Endothelial cell of umbilical vein (primary cell): Measurements from ENCODE around the gene ANKRD12. TPM values are rescaled to one million over a fixed set of nuclear protein-coding genes. Genes with fewer than 3 reads are reported as not detected.

ENCODE experiments used
- BruUV-seq: library from RNA; stranded (reverse); fragments of 400-500 nt; replicated peaks from 2 replicates; lab custom pipeline; 2021; lab: Mats Ljungman, UMichigan
- CTCF ChIA-PET: fragments of 300-600, 350-600 bp; sonication (Branson Sonifier 250); formaldehyde crosslinking; loops from one replicate; lab custom pipeline; 2021; ENCODE audit warnings: antibody characterized with exemption, inconsistent platforms; lab: Charles Lee
- POLR2A ChIA-PET: fragments of 300-600, 350-600 bp; sonication (Branson Sonifier 250); formaldehyde crosslinking; loops from one replicate; lab custom pipeline; 2021; ENCODE audit warnings: antibody characterized with exemption, inconsistent platforms; lab: Charles Lee
- DNase-seq: peaks from one replicate; pipeline ENCODE4 v3.0.0-alpha.2; 2011; ENCODE audit warnings: low read depth, low spot score
- FAIRE-seq: peaks from 2 replicates; lab custom pipeline; 2011; peaks lifted over from hg19 to GRCh38; lab: Jason Lieb, UNC
- H2AFZ ChIP-seq: 2 replicates; pipeline ENCODE4 v1.6.0; 2012; ENCODE audit warnings: low read depth, low read length, control low read depth, inconsistent platforms
- H3K27ac ChIP-seq: 2 replicates; pipeline ENCODE4 v1.5.1; 2011; ENCODE audit warnings: low read depth, mild to moderate bottlenecking, control low read depth, low read length, moderate library complexity; ENCODE audit not compliant: insufficient read depth
- H3K27me3 ChIP-seq, 2 experiments: 2 replicates each; pipeline versions ENCODE4 v1.6.0 to v1.6.1; 2011; ENCODE audit warnings: low read length in 2 of 2, mixed read lengths in 1 of 2; ENCODE audit not compliant: control insufficient read depth in 2 of 2, insufficient read depth in 2 of 2
- H3K36me3 ChIP-seq, 2 experiments: 2 replicates in 1 of 2; 3 replicates in 1 of 2; pipeline ENCODE4 v1.5.1; 2011; ENCODE audit warnings: low read length in 2 of 2, mild to moderate bottlenecking in 1 of 2, moderate library complexity in 1 of 2; ENCODE audit not compliant: control insufficient read depth in 2 of 2, insufficient read depth in 2 of 2; ENCODE audit errors: extremely low read depth in 1 of 2
- H3K4me1 ChIP-seq: 3 replicates; pipeline ENCODE4 v1.5.1; 2011; ENCODE audit warnings: mild to moderate bottlenecking, low read length; ENCODE audit not compliant: control insufficient read depth, insufficient read depth; ENCODE audit errors: extremely low read depth
- H3K4me2 ChIP-seq: 2 replicates; pipeline ENCODE4 v1.6.1; 2011; ENCODE audit warnings: low read length, control low read depth, mixed read lengths; ENCODE audit not compliant: insufficient read depth
- H3K4me3 ChIP-seq, 3 experiments: fragments of 200-600 bp in 1 of 3; sonication (generic), shearing (Covaris generic) in 1 of 3; replicated peaks in 1 of 3; 2 replicates each; pipeline ENCODE4 v1.5.1; 2011 to 2016; ENCODE audit warnings: control low read depth in 3 of 3, low read length in 3 of 3, mild to moderate bottlenecking in 2 of 3, inconsistent platforms in 1 of 3, low read depth in 1 of 3, moderate library complexity in 1 of 3; ENCODE audit not compliant: insufficient read depth in 1 of 3
- H3K79me2 ChIP-seq: 2 replicates; pipeline ENCODE4 v1.6.0; 2012; ENCODE audit warnings: low read length, inconsistent platforms; ENCODE audit not compliant: control insufficient read depth, insufficient read depth
- H3K9ac ChIP-seq: replicated peaks from 2 replicates; pipeline ENCODE3; 2011; ENCODE audit warnings: low read length, control low read depth; ENCODE audit not compliant: insufficient read depth; ENCODE audit errors: extremely low read depth
- H3K9me1 ChIP-seq: replicated peaks from 3 replicates; pipeline ENCODE4 v1.6.0; 2011; ENCODE audit warnings: mild to moderate bottlenecking, low read length; ENCODE audit not compliant: control insufficient read depth, insufficient read depth; ENCODE audit errors: extremely low read depth
- H3K9me3 ChIP-seq: replicated peaks from 2 replicates; pipeline ENCODE4 v1.5.1; 2012; ENCODE audit warnings: low read length, inconsistent platforms; ENCODE audit not compliant: control insufficient read depth, insufficient read depth
- H4K20me1 ChIP-seq: replicated peaks from 2 replicates; pipeline ENCODE3; 2011; ENCODE audit warnings: mild to moderate bottlenecking, low read length; ENCODE audit not compliant: control insufficient read depth, insufficient read depth; ENCODE audit errors: extremely low read depth
- CTCF ChIP-seq, 2 donors: IDR thresholded peaks; 1 replicate in 1 of 2; 2 replicates in 1 of 2; pipeline ENCODE4 v1.5.1; 2011; ENCODE audit warnings: low read length in 2 of 2, mild to moderate bottlenecking in 2 of 2, moderate library complexity in 2 of 2, control low read depth in 1 of 2, inconsistent platforms in 1 of 2, low read depth in 1 of 2; ENCODE audit not compliant: insufficient read depth in 1 of 2; ENCODE audit errors: extremely low read depth in 1 of 2
- FOS ChIP-seq: IDR thresholded peaks from 2 replicates; pipeline ENCODE4 v1.6.1; 2011; ENCODE audit warnings: mild to moderate bottlenecking, low read length, moderate library complexity, borderline replicate concordance; ENCODE audit not compliant: insufficient read depth
- MAX ChIP-seq: IDR thresholded peaks from 2 replicates; pipeline ENCODE4 v1.6.1; 2011; ENCODE audit not compliant: insufficient read depth, insufficient read length
- POLR2AphosphoS5 ChIP-seq: IDR thresholded peaks from 2 replicates; pipeline ENCODE4 v1.6.1; 2012; ENCODE audit warnings: low read depth, mild to moderate bottlenecking, control low read depth, low read length, moderate library complexity; ENCODE audit not compliant: insufficient read depth
- dilution Hi-C: fragments of 300-500 bp; cut with MboI; formaldehyde crosslinking; loops from one replicate; pipeline ENCODE4 v1.15.0; 2019; ENCODE audit warnings: low sequenced_read_pairs; ENCODE audit not compliant: extremely low pct_ligation_motif_present
- intact Hi-C: fragments of 100-400 bp; cut with micrococcal nuclease; formaldehyde crosslinking; loops from one replicate; pipeline ENCODE4 v1.10.0; 2022
- polyA plus RNA-seq, 4 experiments: library from polyadenylated mRNA; depleted of rRNA in 3 of 4; stranded (reverse) in 3 of 4; unstranded in 1 of 4; fragments of >200 nt; gene quantifications; 2 replicates each; pipeline versions ENCODE4 v1.2.1 to v1.2.3, GENCODE V29; 2011 to 2012; ENCODE audit warnings: missing spikeins in 1 of 4
- total RNA-seq: library from RNA; stranded (reverse); gene quantifications from 2 replicates; pipeline ENCODE4 v1.2.3, GENCODE V29; 2021

ANKRD12 gene
- total and polyA plus RNA-seq, 2 donors (not counting 3 experiments of a cell fraction or from before 2014, with no cell fraction given): 1.5 to 25.4 TPM

- H3K79me2 ChIP-seq: no peaks in the 10 kb centered on the region
- dilution Hi-C loops (no loop called here), intact Hi-C loops (no loop called here)
- H3K9me3 ChIP-seq: no peaks in the 10 kb centered on the region
- no peak for TF ChIP-seq CTCF (IDR thresholded peaks at IDR 0.05; ENCODE audit: extremely low read depth in 1 of 2, insufficient read depth in 1 of 2, low read depth in 1 of 2, low read length in 2 of 2)
- TF ChIP-seq POLR2AphosphoS5: no peak
- TF ChIP-seq MAX: no peak
- TF ChIP-seq FOS: no peak
- DNase-seq (no peak), FAIRE-seq (no peak)
- no peaks in the 10 kb centered on the region for H4K20me1 ChIP-seq
- H2AFZ ChIP-seq: peak overlapping the region; percentile 6
- no peak overlapping the region for H3K4me3 ChIP-seq
- H3K36me3 ChIP-seq: no peaks in the 10 kb centered on the region
- BruUV-seq: no TSS peak
- CTCF ChIA-PET: interaction anchor here (1.7 kb wide), 1 partner anchor 22 kb away, joined by 3 read pairs; no protein-coding TSS in a partner anchor
- no peaks in the 10 kb centered on the region for H3K27me3 ChIP-seq
- H3K27ac ChIP-seq: peak overlapping the region; percentile 96
- H3K9me1 ChIP-seq: no peaks in the 10 kb centered on the region
- POLR2A ChIA-PET: no interaction called here
- H3K4me1 ChIP-seq: peaks cover 21% of the 10 kb centered on the region
- H3K9ac ChIP-seq: no peak overlapping the region
- H3K4me2 ChIP-seq: peak overlapping the region; percentile 35
Measured at GRCh38 chr18:9095297-9096006, 41.1 kb upstream of the ANKRD12 start.
